Measurements from ENCODE around the gene UTP15. TPM values are rescaled to one million over a fixed set of nuclear protein-coding genes. Genes with fewer than 3 reads are reported as not detected.

UTP15 gene
- polyA plus RNA-seq, 3 donors: 2.8 to 8.6 (median 2.8) TPM

GRCh38 chr5:73615947-73616346 is 50.4 kb downstream of the UTP15 start:
- Mint-ChIP-seq H3K27ac (no peak overlapping the region), H3K36me3 (no peaks in the 10 kb centered on the region), H3K9me3 (peaks cover 0 to 9% (median 3%) of the 10 kb centered on the region in 7 donors), H3K27me3 (ENCODE audit: low read depth in 3 of 3) (peaks cover 1 to 6% (median 2%) of the 10 kb centered on the region in 3 donors), H3K4me3 (no peak overlapping the region), H3K4me1 (no peaks in the 10 kb centered on the region)
- Histone ChIP-seq H4K20me1 (ENCODE audit: insufficient read depth, low read length) (no peaks in the 10 kb centered on the region), H3K79me2 (ENCODE audit: insufficient read depth, low read length) (no peaks in the 10 kb centered on the region), H3K4me1 (ENCODE audit: control insufficient read depth in 1 of 2, insufficient read depth in 2 of 2, low read length in 2 of 2) (no peaks in the 10 kb centered on the region), H3K9me3 (replicated peaks in 1 of 2; ENCODE audit: control insufficient read depth in 1 of 2, insufficient read depth in 1 of 2, low read length in 2 of 2) (peaks cover 0 to 4% of the 10 kb centered on the region in 2 donors), H3K4me2 (replicated peaks; ENCODE audit: extremely low read depth, low read length, poor library complexity, severe bottlenecking) (no peak overlapping the region), H2AFZ (ENCODE audit: insufficient read depth, low read depth, low read length, poor library complexity, severe bottlenecking) (no peak overlapping the region), H3K27me3 (ENCODE audit: control insufficient read depth in 2 of 2, insufficient read depth in 2 of 2, low read length in 2 of 2) (no peaks in the 10 kb centered on the region), H3K36me3 (replicated peaks in 1 of 2; ENCODE audit: control insufficient read depth in 1 of 2, insufficient read depth in 2 of 2, low read length in 2 of 2) (no peaks in the 10 kb centered on the region), H3K27ac (ENCODE audit: low read depth in 1 of 2, low read length in 2 of 2) (no peak overlapping the region), H3K4me3 (replicated peaks in 1 of 3; ENCODE audit: low read depth in 2 of 3, low read length in 3 of 3) (no peak overlapping the region), H3K9ac (ENCODE audit: insufficient read depth, low read length, poor library complexity, severe bottlenecking) (no peak overlapping the region)
- no peak for DNase-seq
- WGBS (ENCODE audit: insufficient coverage): 100% methylated on average over 1 of the region's 4 CpGs
- no peak for TF ChIP-seq CTCF (IDR thresholded peaks at IDR 0.05)
- intact Hi-C loops (cut with micrococcal nuclease): no loop called here

- no peaks in the 10 kb centered on the region for H3K4me1 Mint-ChIP-seq
- Histone ChIP-seq H3K79me2 (ENCODE audit: insufficient read depth, low read length) (no peaks in the 10 kb centered on the region), H3K4me3 (replicated peaks in 1 of 3; ENCODE audit: low read depth in 2 of 3, low read length in 3 of 3) (no peak overlapping the region), H3K27me3 (ENCODE audit: control insufficient read depth in 2 of 2, insufficient read depth in 2 of 2, low read length in 2 of 2) (peaks cover 0 to 2% of the 10 kb centered on the region in 2 donors), H4K20me1 (ENCODE audit: insufficient read depth, low read length) (no peaks in the 10 kb centered on the region), H3K9ac (ENCODE audit: insufficient read depth, low read length, poor library complexity, severe bottlenecking) (no peak overlapping the region), H3K27ac (ENCODE audit: low read depth in 1 of 2, low read length in 2 of 2) (no peak overlapping the region), H2AFZ (ENCODE audit: insufficient read depth, low read depth, low read length, poor library complexity, severe bottlenecking) (no peak overlapping the region), H3K4me2 (replicated peaks; ENCODE audit: extremely low read depth, low read length, poor library complexity, severe bottlenecking) (no peak overlapping the region), H3K9me3 (replicated peaks in 1 of 2; ENCODE audit: control insufficient read depth in 1 of 2, insufficient read depth in 1 of 2, low read length in 2 of 2) (no peaks in the 10 kb centered on the region), H3K36me3 (replicated peaks in 1 of 2; ENCODE audit: control insufficient read depth in 1 of 2, insufficient read depth in 2 of 2, low read length in 2 of 2) (no peaks in the 10 kb centered on the region), H3K4me1 (ENCODE audit: control insufficient read depth in 1 of 2, insufficient read depth in 2 of 2, low read length in 2 of 2) (no peaks in the 10 kb centered on the region)
- peaks cover 0 to 4% (median 1%) of the 10 kb centered on the region in 3 donors for H3K27me3 Mint-ChIP-seq (ENCODE audit: low read depth in 3 of 3)
- peaks cover 0 to 2% (median 0%) of the 10 kb centered on the region in 7 donors for H3K9me3 Mint-ChIP-seq
- H3K36me3 Mint-ChIP-seq: no peaks in the 10 kb centered on the region
- H3K27ac Mint-ChIP-seq: no peak overlapping the region
- H3K4me3 Mint-ChIP-seq: no peak overlapping the region
- intact Hi-C loops (cut with micrococcal nuclease): no loop called here
- 77% methylated on average over 7 of the region's 9 CpGs for WGBS (ENCODE audit: insufficient coverage)
- no peak for TF ChIP-seq CTCF (IDR thresholded peaks at IDR 0.05)
- no peak for DNase-seq
Measured at GRCh38 chr5:73617510-73618279, 52.2 kb downstream of the UTP15 start.

Data from CD14-positive monocyte (primary cell).